HG02763 (cell line): Measurements from ENCODE around the gene FLVCR1.

Experiments used
- ATAC-seq: cut with Tn5 transposase; IDR thresholded peaks from one replicate; pipeline ENCODE4 v1.9.1; 2021; ENCODE audit warnings: mild to moderate bottlenecking, moderate library complexity; ENCODE audit not compliant: unreplicated experiment

FLVCR1 gene

GRCh38 chr1:212945056-212945455 is 87.0 kb downstream of the FLVCR1 start:
- no peak for ATAC-seq

DNA sequence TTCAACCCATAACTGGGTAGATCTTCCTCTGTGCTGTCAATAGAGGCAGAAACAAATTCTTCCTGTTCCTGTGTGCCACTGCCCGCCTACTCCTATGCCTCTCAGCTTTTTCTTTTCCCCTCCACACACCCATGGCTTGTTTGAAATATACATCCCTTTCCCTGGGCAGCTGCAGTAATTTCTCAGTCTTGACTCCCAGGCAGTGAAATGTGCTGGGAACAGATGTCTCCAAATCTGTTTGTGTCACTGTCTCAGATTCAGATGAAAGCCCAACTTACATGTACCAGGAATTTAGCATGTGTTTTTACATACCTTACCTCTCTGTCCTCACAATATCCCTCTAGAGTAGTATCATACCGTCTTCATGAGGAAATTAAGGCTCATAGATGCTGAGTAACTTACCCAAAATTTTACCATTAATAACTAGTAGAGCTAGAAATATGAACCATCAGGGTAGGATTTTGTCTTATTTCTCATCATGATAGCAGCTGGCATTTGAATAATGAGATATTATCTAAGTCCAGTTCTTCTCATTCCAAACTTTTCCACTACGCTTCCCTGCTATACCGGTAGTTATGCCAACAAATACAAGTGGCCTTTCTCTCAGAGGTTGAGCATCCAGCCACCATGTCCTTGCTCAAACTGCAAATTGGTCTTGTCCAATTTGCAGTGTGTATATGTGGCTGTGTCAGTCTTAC is 87.5 kb downstream of the FLVCR1 start:
- ATAC-seq, result no peak

DNA sequence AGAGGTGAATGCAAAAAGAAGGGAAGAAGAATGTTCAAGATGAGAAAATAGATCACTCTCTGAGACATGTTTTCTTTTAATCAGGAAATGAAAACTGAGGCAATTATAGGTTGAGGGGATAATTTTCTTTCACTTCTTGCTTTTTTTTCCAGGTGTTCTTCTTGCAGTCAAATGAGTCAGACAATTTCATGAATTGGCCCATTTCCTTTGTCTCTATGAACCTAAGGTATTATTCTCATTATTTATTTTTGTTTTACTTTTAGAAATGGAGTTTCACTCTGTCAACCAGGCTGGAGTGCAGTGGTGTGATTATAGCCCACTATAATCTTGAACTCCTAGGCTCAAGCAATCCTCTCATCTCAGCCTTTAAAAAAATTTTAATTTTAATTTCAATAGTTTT is 88.8 kb downstream of the FLVCR1 start:
- ATAC-seq, result no peak
